Chondrocyte (in vitro differentiated cells): Measurements from ENCODE around the gene ZNF554. TPM values are rescaled to one million over a fixed set of nuclear protein-coding genes. Genes with fewer than 3 reads are reported as not detected.

Experiments used
- DNase-seq: peaks from one replicate; pipeline ENCODE4 v3.0.0; 2021; ENCODE audit warnings: mixed read lengths, low spot score
- H3K27ac Mint-ChIP-seq: one replicate; pipeline ENCODE4 v1.8.0; 2021; ENCODE audit warnings: mild to moderate bottlenecking, moderate library complexity, mixed read lengths; ENCODE audit not compliant: unreplicated experiment
- H3K27me3 Mint-ChIP-seq: 2 replicates; pipeline ENCODE4 v1.8.0; 2021; ENCODE audit warnings: low read depth, mixed read lengths
- H3K36me3 Mint-ChIP-seq: 2 replicates; pipeline ENCODE4 v1.8.0; 2021; ENCODE audit warnings: low read depth, mixed read lengths
- H3K4me1 Mint-ChIP-seq: 2 replicates; pipeline ENCODE4 v1.8.0; 2021; ENCODE audit warnings: low read depth, mild to moderate bottlenecking, mixed read lengths
- H3K4me3 Mint-ChIP-seq: one replicate; pipeline ENCODE4 v1.8.0; 2021; ENCODE audit warnings: mild to moderate bottlenecking, moderate library complexity, mixed read lengths; ENCODE audit not compliant: unreplicated experiment
- H3K9me3 Mint-ChIP-seq: 2 replicates; pipeline ENCODE4 v1.8.0; 2021; ENCODE audit warnings: low read depth, mixed read lengths
- total RNA-seq: library from RNA; stranded (reverse); gene quantifications from 3 replicates; pipeline ENCODE4 v1.2.1, GENCODE V29; 2021
- TF ChIP-seq, protein P1 (sequence below): fragments of 200-600 bp; sonication (generic); IDR thresholded peaks from 2 replicates; pipeline ENCODE4 v1.5.0; 2021; ENCODE audit warnings: antibody characterized with exemption, mild to moderate bottlenecking, moderate library complexity

The ZNF554 gene
- total RNA-seq, 1 donor from 2014 or later: 4.1 TPM

DNA sequence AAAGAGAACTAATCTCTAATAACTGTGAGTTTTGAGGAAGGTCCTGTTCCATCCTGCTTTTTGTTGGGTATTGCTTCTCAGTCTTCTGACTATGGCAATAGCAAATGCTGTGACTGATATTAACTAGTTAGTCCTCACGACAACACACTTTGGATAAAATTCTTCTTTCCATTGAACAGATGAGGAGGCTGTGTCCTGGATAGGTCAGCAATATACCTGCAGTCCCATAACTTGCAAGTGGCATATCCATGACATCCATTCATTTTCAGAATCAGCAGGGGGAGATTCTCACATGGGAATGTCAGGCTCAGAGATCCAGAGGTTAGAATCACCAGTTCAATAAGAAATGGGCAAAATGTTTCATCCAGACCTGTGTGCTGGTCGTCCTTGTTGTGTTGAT lies 7.4 kb downstream of the ZNF554 start:
- no peak overlapping the region for H3K4me3 Mint-ChIP-seq
- peaks cover 44% of the 10 kb centered on the region for H3K36me3 Mint-ChIP-seq

DNA sequence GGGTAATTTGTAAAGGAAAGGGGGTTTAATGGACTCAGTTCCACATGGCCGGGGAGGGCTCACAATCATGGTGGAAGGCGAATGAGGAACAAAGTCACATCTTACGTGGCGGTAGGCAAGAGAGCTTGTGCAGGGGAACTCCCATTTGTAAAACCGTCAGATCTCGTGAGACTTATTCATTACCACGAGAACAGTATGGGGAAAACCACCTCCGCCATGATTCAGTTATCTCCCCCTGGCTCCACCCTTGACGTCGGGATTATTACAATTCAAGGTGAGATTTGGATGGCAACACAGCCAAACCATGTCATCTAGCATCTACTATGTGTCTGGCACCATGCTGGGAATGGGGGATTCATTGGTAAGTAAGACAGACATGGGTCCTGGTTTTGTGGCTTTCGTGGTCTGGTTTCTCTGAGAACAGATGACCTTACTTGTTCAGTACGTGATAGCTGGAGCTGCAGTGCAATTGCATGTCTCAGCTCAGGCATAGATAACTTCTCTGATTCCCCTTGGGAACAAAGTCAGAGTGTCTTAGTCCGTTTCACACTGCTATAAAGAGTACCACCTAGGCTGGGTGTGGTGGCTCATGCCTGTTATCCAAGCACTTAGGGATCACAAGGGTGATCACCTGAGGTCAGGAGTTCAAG lies 8.3 kb downstream of the ZNF554 start:
- H3K27me3 Mint-ChIP-seq: no peaks in the 10 kb centered on the region
- H3K27ac Mint-ChIP-seq: no peak overlapping the region
- H3K9me3 Mint-ChIP-seq: peaks cover 36% of the 10 kb centered on the region
- TF ChIP-seq, protein P1, sequence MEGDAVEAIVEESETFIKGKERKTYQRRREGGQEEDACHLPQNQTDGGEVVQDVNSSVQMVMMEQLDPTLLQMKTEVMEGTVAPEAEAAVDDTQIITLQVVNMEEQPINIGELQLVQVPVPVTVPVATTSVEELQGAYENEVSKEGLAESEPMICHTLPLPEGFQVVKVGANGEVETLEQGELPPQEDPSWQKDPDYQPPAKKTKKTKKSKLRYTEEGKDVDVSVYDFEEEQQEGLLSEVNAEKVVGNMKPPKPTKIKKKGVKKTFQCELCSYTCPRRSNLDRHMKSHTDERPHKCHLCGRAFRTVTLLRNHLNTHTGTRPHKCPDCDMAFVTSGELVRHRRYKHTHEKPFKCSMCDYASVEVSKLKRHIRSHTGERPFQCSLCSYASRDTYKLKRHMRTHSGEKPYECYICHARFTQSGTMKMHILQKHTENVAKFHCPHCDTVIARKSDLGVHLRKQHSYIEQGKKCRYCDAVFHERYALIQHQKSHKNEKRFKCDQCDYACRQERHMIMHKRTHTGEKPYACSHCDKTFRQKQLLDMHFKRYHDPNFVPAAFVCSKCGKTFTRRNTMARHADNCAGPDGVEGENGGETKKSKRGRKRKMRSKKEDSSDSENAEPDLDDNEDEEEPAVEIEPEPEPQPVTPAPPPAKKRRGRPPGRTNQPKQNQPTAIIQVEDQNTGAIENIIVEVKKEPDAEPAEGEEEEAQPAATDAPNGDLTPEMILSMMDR: no peak
- no peaks in the 10 kb centered on the region for H3K4me1 Mint-ChIP-seq
- no peak overlapping the region for H3K4me3 Mint-ChIP-seq
- DNase-seq: no peak
- H3K36me3 Mint-ChIP-seq: peaks cover 53% of the 10 kb centered on the region

More for the DNA sequence above, 7.4 kb downstream of the ZNF554 start:
- peaks cover 31% of the 10 kb centered on the region for H3K9me3 Mint-ChIP-seq
- TF ChIP-seq, protein P1: no peak
- no peak for DNase-seq
- no peaks in the 10 kb centered on the region for H3K4me1 Mint-ChIP-seq
- no peak overlapping the region for H3K27ac Mint-ChIP-seq
- H3K27me3 Mint-ChIP-seq: no peaks in the 10 kb centered on the region

DNA sequence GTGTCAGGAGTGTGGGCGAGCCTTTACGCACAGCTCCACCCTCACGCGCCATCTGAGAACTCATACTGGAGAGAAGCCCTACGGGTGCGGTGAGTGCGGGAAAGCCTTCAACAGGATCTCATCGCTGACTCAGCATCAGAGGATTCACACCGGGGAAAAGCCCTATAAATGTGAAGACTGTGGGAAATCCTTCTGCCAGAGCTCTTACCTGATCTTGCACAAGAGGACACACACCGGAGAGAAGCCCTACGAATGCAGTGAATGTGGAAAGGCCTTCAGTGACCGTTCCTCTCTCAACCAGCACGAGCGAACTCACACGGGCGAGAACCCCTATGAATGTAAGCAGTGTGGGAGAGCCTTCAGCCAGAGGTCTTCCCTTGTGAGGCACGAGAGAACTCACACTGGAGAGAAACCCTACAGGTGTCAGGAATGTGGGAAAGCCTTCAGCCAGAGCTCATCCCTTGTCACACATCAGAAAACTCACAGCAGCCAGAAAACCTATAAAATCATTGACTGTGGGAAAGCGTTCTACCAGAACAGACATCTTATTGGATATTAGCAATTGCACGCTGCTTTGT lies 14.7 kb downstream of the ZNF554 start:
- DNase-seq: no peak
- TF ChIP-seq, protein P1: no peak
- H3K27ac Mint-ChIP-seq: no peak overlapping the region
- no peaks in the 10 kb centered on the region for H3K27me3 Mint-ChIP-seq
- H3K36me3 Mint-ChIP-seq: peaks cover 56% of the 10 kb centered on the region
- H3K9me3 Mint-ChIP-seq: peaks cover 51% of the 10 kb centered on the region
- H3K4me1 Mint-ChIP-seq: no peaks in the 10 kb centered on the region
- H3K4me3 Mint-ChIP-seq: no peak overlapping the region

DNA sequence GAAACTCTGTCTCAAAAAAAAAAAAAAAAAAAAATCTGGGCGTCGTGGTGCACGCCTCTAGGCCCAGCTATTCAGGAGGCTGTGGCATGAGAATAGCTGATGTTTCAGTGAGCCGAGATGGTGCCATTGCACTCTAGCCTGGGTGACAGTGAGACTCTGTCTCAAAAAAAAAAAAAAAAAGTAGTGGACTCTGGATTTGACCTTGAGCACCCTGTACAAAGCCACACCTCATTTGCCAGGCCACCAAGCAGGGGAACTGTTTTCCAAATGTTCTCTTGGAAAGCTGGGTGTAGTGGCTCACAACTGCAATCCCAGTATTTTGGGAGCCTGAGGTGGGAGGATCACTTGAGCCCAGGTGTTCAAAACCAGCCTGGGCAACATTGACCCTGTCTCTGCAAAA lies 17.8 kb downstream of the ZNF554 start:
- Mint-ChIP-seq H3K36me3 (peaks cover 40% of the 10 kb centered on the region), H3K4me1 (peaks cover 5% of the 10 kb centered on the region), H3K27me3 (no peaks in the 10 kb centered on the region), H3K9me3 (peaks cover 39% of the 10 kb centered on the region), H3K27ac (no peak overlapping the region), H3K4me3 (no peak overlapping the region)
- DNase-seq: no peak
- TF ChIP-seq, protein P1: no peak

DNA sequence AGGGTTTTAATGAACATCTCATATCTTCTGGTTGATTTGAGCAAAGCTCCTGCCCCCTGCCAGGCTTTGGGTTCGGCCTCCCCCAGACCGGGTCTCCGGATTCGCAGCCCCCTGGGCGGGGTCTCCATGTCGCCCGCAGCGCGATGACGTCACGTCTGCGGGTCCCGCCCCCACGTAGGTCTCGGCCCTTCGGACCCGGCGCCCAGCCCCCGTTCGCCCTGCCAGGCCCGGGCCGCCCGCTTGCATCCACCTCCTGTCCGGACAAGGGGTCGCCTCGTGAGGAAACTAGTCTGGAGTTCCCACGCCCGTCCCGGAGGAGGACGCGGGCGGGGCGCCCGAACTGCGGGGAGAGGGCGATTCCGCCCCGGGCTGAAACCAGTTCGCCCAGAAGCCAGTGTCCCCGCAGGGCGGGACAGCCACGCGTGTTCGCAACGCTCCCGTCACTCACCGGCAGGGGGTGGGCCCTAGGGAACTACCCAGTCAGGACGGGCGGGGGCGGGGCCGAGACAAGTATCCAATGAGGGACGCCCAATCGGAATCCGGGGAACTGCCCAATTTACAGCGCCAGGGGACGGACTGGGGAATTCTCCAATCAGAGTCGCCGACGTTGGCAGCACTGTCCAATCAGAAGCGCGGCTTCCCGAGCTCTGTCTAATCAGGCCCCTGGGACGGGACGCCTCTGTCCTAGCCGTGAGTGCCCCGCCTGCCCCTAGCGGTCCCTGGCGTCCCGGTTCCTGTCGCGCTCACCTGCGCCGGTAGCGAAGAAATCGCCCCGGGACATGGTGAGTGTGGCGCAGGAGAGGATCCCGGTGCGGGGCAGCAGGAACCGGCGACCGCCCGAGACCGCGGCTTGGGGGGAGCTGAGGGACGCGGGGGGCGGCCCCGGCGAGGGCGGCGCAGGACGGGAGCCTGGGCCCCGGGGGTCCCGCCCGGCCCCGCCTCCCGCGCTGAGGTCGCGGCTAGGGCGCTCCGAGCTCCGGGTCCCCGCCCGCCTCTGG lies 21.4 kb downstream of the ZNF554 start, which contains the start of gene ZNF555:
ZNF555 (plus strand) TSS at position 682 of the 998 bp plus-strand sequence; CDS start at position 780, 98 bp downstream.
- peaks cover 15% of the 10 kb centered on the region for H3K4me1 Mint-ChIP-seq
- H3K27ac Mint-ChIP-seq: peak within 1 kb of the TSS; percentile 91
- H3K4me3 Mint-ChIP-seq: peak within 1 kb of the TSS; percentile 84
- H3K27me3 Mint-ChIP-seq: no peaks in the 10 kb centered on the region
- peaks cover 13% of the 10 kb centered on the region for H3K9me3 Mint-ChIP-seq
- TF ChIP-seq, protein P1: peak; percentile 72
- peaks cover 18% of the 10 kb centered on the region for H3K36me3 Mint-ChIP-seq
- DNase-seq: peak; percentile 98
